Esophagus squamous epithelium (tissue), 4 donors: ENCODE data around the gene MTX1.
"Not testable (repeated sequence)": the region's sequence is repeated elsewhere in the genome, so short reads cannot be mapped to it uniquely, and the experiment has no call there.

Experiments used
- POLR2A ChIP-seq, 4 donors: fragments of 450-650 bp; IDR thresholded peaks; one replicate each; pipeline ENCODE4 v1.6.1; 2017; ENCODE audit warnings: antibody characterized with exemption in 4 of 4, mild to moderate bottlenecking in 4 of 4, moderate library complexity in 3 of 4
- TF ChIP-seq, protein P1 (sequence below), 6 experiments: fragments of 450-650 bp in 4 of 6; fragments of 200-600 bp in 2 of 6; sonication (generic) in 2 of 6; IDR thresholded peaks; one replicate each; pipeline ENCODE4 v1.5.1; 2016 to 2019; ENCODE audit warnings: antibody characterized with exemption in 6 of 6, mild to moderate bottlenecking in 4 of 6, moderate library complexity in 4 of 6

DNA sequence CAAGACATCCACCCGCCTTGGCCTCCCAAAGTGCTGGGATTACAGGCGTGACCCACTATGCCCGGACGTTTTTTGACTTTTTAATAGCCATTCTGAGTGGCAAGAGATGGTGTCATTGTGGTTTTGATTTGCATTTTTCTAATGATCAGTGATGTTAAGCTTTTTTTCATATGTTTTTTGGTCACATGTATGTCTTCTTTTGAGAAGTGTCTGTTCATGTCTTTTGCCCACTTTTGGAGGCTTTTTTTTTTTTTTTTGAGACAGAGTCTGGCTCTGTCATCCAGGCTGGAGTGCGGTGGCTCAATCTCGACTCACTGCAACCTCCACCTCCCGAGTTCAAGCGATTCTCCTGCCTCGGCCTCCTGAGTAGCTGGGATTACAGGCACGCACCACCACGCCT, 43.9 kb upstream of the MTX1 start:
- TF ChIP-seq, protein P1, sequence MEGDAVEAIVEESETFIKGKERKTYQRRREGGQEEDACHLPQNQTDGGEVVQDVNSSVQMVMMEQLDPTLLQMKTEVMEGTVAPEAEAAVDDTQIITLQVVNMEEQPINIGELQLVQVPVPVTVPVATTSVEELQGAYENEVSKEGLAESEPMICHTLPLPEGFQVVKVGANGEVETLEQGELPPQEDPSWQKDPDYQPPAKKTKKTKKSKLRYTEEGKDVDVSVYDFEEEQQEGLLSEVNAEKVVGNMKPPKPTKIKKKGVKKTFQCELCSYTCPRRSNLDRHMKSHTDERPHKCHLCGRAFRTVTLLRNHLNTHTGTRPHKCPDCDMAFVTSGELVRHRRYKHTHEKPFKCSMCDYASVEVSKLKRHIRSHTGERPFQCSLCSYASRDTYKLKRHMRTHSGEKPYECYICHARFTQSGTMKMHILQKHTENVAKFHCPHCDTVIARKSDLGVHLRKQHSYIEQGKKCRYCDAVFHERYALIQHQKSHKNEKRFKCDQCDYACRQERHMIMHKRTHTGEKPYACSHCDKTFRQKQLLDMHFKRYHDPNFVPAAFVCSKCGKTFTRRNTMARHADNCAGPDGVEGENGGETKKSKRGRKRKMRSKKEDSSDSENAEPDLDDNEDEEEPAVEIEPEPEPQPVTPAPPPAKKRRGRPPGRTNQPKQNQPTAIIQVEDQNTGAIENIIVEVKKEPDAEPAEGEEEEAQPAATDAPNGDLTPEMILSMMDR (IDR thresholded peaks at IDR 0.05): not testable (repeated sequence)
- not testable (repeated sequence) for TF ChIP-seq POLR2A (IDR thresholded peaks at IDR 0.05)
